WI38 (cell line): Measurements from ENCODE around the gene PPP2R3B.
"Not testable (repeated sequence)": the region's sequence is repeated elsewhere in the genome, so short reads cannot be mapped to it uniquely, and the experiment has no call there.

Experiments
- H3K4me3 ChIP-seq: 2 replicates; pipeline ENCODE4 v1.5.1; 2011; ENCODE audit warnings: low read depth, mild to moderate bottlenecking, control low read depth, low read length
- CTCF ChIP-seq: IDR thresholded peaks from 2 replicates; pipeline ENCODE4 v1.5.1; 2012; ENCODE audit warnings: low read depth, mild to moderate bottlenecking, control low read depth, low read length

Gene PPP2R3B

GRCh38 chrX:355329-356050 is 31.2 kb downstream of the PPP2R3B start:
- TF ChIP-seq CTCF: no peak
- H3K4me3 ChIP-seq: no peak overlapping the region

- H3K4me3 ChIP-seq: no peak overlapping the region
- no peak for TF ChIP-seq CTCF
These were observed 32.9 kb downstream of the PPP2R3B start for GRCh38 chrX:353566-354535.

GRCh38 chrX:352582-353314 is 34.0 kb downstream of the PPP2R3B start:
- H3K4me3 ChIP-seq: no peak overlapping the region
- no peak for TF ChIP-seq CTCF

DNA sequence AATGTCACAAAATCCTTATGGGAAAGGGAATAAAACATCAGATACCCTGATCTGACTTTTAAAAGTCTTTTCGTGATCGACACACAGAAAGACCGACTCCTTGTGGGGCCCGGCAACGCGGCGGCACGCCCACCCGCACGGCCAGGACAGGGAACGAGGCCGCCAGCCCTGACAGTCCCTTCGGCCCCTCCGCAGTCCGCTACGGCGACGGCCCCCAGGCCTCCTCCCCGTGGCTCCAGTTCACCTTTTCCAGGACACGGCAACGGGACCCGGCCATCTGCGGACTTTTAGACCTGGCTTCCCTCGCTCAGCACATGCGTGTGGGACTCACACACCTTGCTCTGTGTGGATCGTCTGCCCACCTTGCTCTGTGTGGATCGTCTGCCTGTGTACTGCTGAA is 34.5 kb downstream of the PPP2R3B start:
- H3K4me3 ChIP-seq: no peak overlapping the region
- TF ChIP-seq CTCF: no peak

DNA sequence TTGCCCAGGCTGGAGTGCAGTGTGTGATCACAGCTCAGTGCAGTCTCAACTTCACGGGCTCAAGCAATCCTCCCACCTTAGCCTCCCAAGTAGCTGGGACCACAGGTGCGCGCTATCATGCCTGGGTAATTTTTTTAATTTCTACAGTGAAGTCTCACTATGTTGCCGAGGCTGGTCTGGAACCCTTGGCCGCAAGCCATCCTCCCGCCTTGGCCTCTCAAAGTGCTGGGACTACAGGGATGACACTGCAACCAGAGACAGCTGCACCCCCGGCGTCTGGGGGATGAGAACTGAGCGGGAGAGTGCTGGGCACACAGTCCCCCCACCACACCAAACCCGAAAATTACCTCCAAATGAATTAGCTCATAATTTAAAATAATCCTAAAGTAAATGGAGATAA is 35.0 kb downstream of the PPP2R3B start:
- no peak overlapping the region for H3K4me3 ChIP-seq
- TF ChIP-seq CTCF: no peak

GRCh38 chrX:351324-351641 is 35.4 kb downstream of the PPP2R3B start:
- H3K4me3 ChIP-seq: not testable (repeated sequence)

- no peak for TF ChIP-seq CTCF
- H3K4me3 ChIP-seq: no peak overlapping the region
These were observed 36.0 kb downstream of the PPP2R3B start for GRCh38 chrX:350534-351323.
